Activated naive CD4-positive, alpha-beta T cell treated with anti-CD3 and anti-CD28 coated beads, Interleukin-2, amount 50 U/mL, for 72 hours (primary cell): ENCODE data around the gene VWA8. TPM values are rescaled to one million over a fixed set of nuclear protein-coding genes. Genes with fewer than 3 reads are reported as not detected.
"Not testable (repeated sequence)": the region's sequence is repeated elsewhere in the genome, so short reads cannot be mapped to it uniquely, and the experiment has no call there.

Source experiments
- ATAC-seq, 2 donors: fragments of 150-1000 bp; cut with Tn5 transposase; 2 replicates each; pipeline ENCODE4 v1.10.0; 2021; ENCODE audit warnings: mild to moderate bottlenecking in 2 of 2, moderate library complexity in 2 of 2
- DNase-seq, 2 donors: peaks; one replicate each; pipeline ENCODE4 v3.0.0; 2021 to 2022; ENCODE audit warnings: low spot score in 2 of 2
- H3K27ac Mint-ChIP-seq, 2 donors: one replicate each; pipeline ENCODE4 v1.8.0; 2022; ENCODE audit warnings: mild to moderate bottlenecking in 2 of 2, mixed read lengths in 2 of 2
- H3K36me3 Mint-ChIP-seq, 2 donors: one replicate each; pipeline ENCODE4 v1.8.0; 2022; ENCODE audit warnings: mixed read lengths in 2 of 2
- H3K9me3 Mint-ChIP-seq, 2 donors: one replicate each; pipeline ENCODE4 v1.8.0; 2022; ENCODE audit warnings: mixed read lengths in 2 of 2
- total RNA-seq, 2 donors: library from RNA; stranded (reverse); gene quantifications; one replicate each; pipeline ENCODE4 v1.2.3, GENCODE V29; 2022

VWA8 gene
- total RNA-seq, 2 donors from 2014 or later: 11.8 to 23.7 TPM

- no peaks in the 10 kb centered on the region for H3K36me3 Mint-ChIP-seq
Measured at GRCh38 chr13:41766439-41766838, 194.5 kb downstream of the VWA8 start.

GRCh38 chr13:41765813-41766212 lies 195.1 kb downstream of the VWA8 start:
- Mint-ChIP-seq H3K9me3 (no peaks in the 10 kb centered on the region), H3K27ac (no peak overlapping the region), H3K36me3 (peaks cover 0 to 2% of the 10 kb centered on the region in 2 donors)
- no peak for DNase-seq
- ATAC-seq: no peak

More at GRCh38 chr13:41766439-41766838, 194.5 kb downstream of the VWA8 start:
- Mint-ChIP-seq H3K27ac (no peak overlapping the region), H3K9me3 (no peaks in the 10 kb centered on the region)
- ATAC-seq (no peak), DNase-seq (no peak)

- Mint-ChIP-seq H3K27ac (peak overlapping the region in 1 of 2 donors; percentile 46), H3K9me3 (no peaks in the 10 kb centered on the region), H3K36me3 (peaks cover 0 to 6% of the 10 kb centered on the region in 2 donors)
- no peak for ATAC-seq
- DNase-seq: no peak
Measured at GRCh38 chr13:41765020-41765419, 195.9 kb downstream of the VWA8 start.

- DNase-seq (no peak), ATAC-seq (peak; percentile 56 to 64)
- peaks cover 1 to 7% of the 10 kb centered on the region in 2 donors for H3K36me3 Mint-ChIP-seq
- H3K27ac Mint-ChIP-seq: peak overlapping the region; percentile 0 to 46
- no peaks in the 10 kb centered on the region for H3K9me3 Mint-ChIP-seq
Measured at GRCh38 chr13:41764558-41764957, 196.4 kb downstream of the VWA8 start.

- no peak for ATAC-seq
- Mint-ChIP-seq H3K36me3 (peaks cover 6 to 12% of the 10 kb centered on the region in 2 donors), H3K27ac (no peak overlapping the region), H3K9me3 (no peaks in the 10 kb centered on the region)
- DNase-seq: no peak
Measured at GRCh38 chr13:41763782-41764181, 197.1 kb downstream of the VWA8 start.

- peaks cover 7 to 12% of the 10 kb centered on the region in 2 donors for H3K36me3 Mint-ChIP-seq
- H3K9me3 Mint-ChIP-seq: no peaks in the 10 kb centered on the region
- no peak overlapping the region for H3K27ac Mint-ChIP-seq
- ATAC-seq (no peak), DNase-seq (no peak)
Measured at GRCh38 chr13:41762796-41763195, 198.1 kb downstream of the VWA8 start.

- Mint-ChIP-seq H3K27ac (no peak overlapping the region), H3K36me3 (peaks cover 15 to 27% of the 10 kb centered on the region in 2 donors), H3K9me3 (peaks cover 0 to 8% of the 10 kb centered on the region in 2 donors)
- ATAC-seq: no peak
- DNase-seq: no peak
Measured at GRCh38 chr13:41756198-41756880, 204.6 kb downstream of the VWA8 start.

- H3K36me3 Mint-ChIP-seq: peaks cover 26 to 51% of the 10 kb centered on the region in 2 donors
- no peak for DNase-seq
Measured at GRCh38 chr13:41751734-41752445, 209.0 kb downstream of the VWA8 start.

GRCh38 chr13:41751277-41751676 lies 209.6 kb downstream of the VWA8 start:
- no peak for ATAC-seq
- Mint-ChIP-seq H3K9me3 (peaks cover 4 to 13% of the 10 kb centered on the region in 2 donors), H3K27ac (no peak overlapping the region), H3K36me3 (peaks cover 26 to 51% of the 10 kb centered on the region in 2 donors)
- no peak for DNase-seq

More at GRCh38 chr13:41751734-41752445, 209.0 kb downstream of the VWA8 start:
- peaks cover 4 to 13% of the 10 kb centered on the region in 2 donors for H3K9me3 Mint-ChIP-seq
- no peak for ATAC-seq
- H3K27ac Mint-ChIP-seq: no peak overlapping the region

GRCh38 chr13:41746259-41746658 lies 214.7 kb downstream of the VWA8 start:
- DNase-seq (no peak), ATAC-seq (peak; percentile 39 to 51)
- Mint-ChIP-seq H3K36me3 (peaks cover 20 to 36% of the 10 kb centered on the region in 2 donors), H3K9me3 (peaks cover 4% of the 10 kb centered on the region in 2 donors), H3K27ac (no peak overlapping the region)

GRCh38 chr13:41745496-41745895 lies 215.4 kb downstream of the VWA8 start:
- not testable (repeated sequence) for ATAC-seq, H3K9me3 Mint-ChIP-seq, DNase-seq, H3K27ac Mint-ChIP-seq
- H3K36me3 Mint-ChIP-seq: peaks cover 20 to 35% of the 10 kb centered on the region in 2 donors

- DNase-seq: no peak
- H3K27ac Mint-ChIP-seq: no peak overlapping the region
- peaks cover 2 to 12% of the 10 kb centered on the region in 2 donors for H3K36me3 Mint-ChIP-seq
- no peak for ATAC-seq
- H3K9me3 Mint-ChIP-seq: no peaks in the 10 kb centered on the region
Measured at GRCh38 chr13:41742917-41743552, 217.9 kb downstream of the VWA8 start.

- H3K9me3 Mint-ChIP-seq: no peaks in the 10 kb centered on the region
- DNase-seq: no peak
- no peak for ATAC-seq
- no peaks in the 10 kb centered on the region for H3K36me3 Mint-ChIP-seq
- no peak overlapping the region for H3K27ac Mint-ChIP-seq
Measured at GRCh38 chr13:41740479-41740878, 220.4 kb downstream of the VWA8 start.

GRCh38 chr13:41722684-41723535 lies 238.0 kb downstream of the VWA8 start:
- Mint-ChIP-seq H3K36me3 (no peaks in the 10 kb centered on the region), H3K9me3 (no peaks in the 10 kb centered on the region), H3K27ac (no peak overlapping the region)
- DNase-seq: no peak
- ATAC-seq: no peak

- ATAC-seq: no peak
- DNase-seq: no peak
- Mint-ChIP-seq H3K36me3 (no peaks in the 10 kb centered on the region), H3K27ac (no peak overlapping the region), H3K9me3 (no peaks in the 10 kb centered on the region)
Measured at GRCh38 chr13:41720839-41721561, 239.9 kb downstream of the VWA8 start.

GRCh38 chr13:41716236-41716635 lies 244.7 kb downstream of the VWA8 start:
- Mint-ChIP-seq H3K36me3 (no peaks in the 10 kb centered on the region), H3K27ac (no peak overlapping the region), H3K9me3 (no peaks in the 10 kb centered on the region)
- DNase-seq: no peak
- ATAC-seq: no peak
